Measurements from ENCODE around the gene TMEM109.

Gene TMEM109

GRCh38 chr11:60927600-60927999 is 13.6 kb downstream of the TMEM109 start:
- DNase-seq: no peak

- DNase-seq: no peak
Measured at GRCh38 chr11:60928563-60929001, 14.6 kb downstream of the TMEM109 start.

GRCh38 chr11:60929764-60930163 is 15.8 kb downstream of the TMEM109 start:
- no peak for DNase-seq

GRCh38 chr11:60930394-60930793 is 16.4 kb downstream of the TMEM109 start:
- DNase-seq: no peak

GRCh38 chr11:60931917-60932316 is 18.0 kb downstream of the TMEM109 start:
- no peak for DNase-seq

GRCh38 chr11:60932605-60933356 is 18.8 kb downstream of the TMEM109 start:
- DNase-seq: no peak

- no peak for DNase-seq
Measured at GRCh38 chr11:60933416-60934123, 19.6 kb downstream of the TMEM109 start.

GRCh38 chr11:60934124-60934789 is 20.3 kb downstream of the TMEM109 start:
- DNase-seq: no peak

GRCh38 chr11:60934790-60935605 is 21.0 kb downstream of the TMEM109 start:
- no peak for DNase-seq

- DNase-seq: no peak
Measured at GRCh38 chr11:60935676-60936442, 21.9 kb downstream of the TMEM109 start.

GRCh38 chr11:60936467-60937143 is 22.6 kb downstream of the TMEM109 start:
- DNase-seq: no peak

- no peak for DNase-seq
Measured at GRCh38 chr11:60937144-60937527, 23.2 kb downstream of the TMEM109 start.

GRCh38 chr11:60937811-60938210 is 23.9 kb downstream of the TMEM109 start:
- no peak for DNase-seq

- no peak for DNase-seq
Measured at GRCh38 chr11:60938500-60938899, 24.5 kb downstream of the TMEM109 start.

- no peak for DNase-seq
Measured at GRCh38 chr11:60939301-60939700, 25.3 kb downstream of the TMEM109 start.

GRCh38 chr11:60939855-60940254 is 25.9 kb downstream of the TMEM109 start:
- no peak for DNase-seq

GRCh38 chr11:60941371-60942119 is 27.6 kb downstream of the TMEM109 start:
- no peak for DNase-seq

GRCh38 chr11:60942219-60942618 is 28.3 kb downstream of the TMEM109 start:
- no peak for DNase-seq

GRCh38 chr11:60942970-60943565 is 29.1 kb downstream of the TMEM109 start:
- DNase-seq: no peak

Data from activated CD4-positive, alpha-beta T cell treated with anti-CD3 and anti-CD28 coated beads for 1 hour (primary cell).